A549 (cell line): ENCODE results near the gene PACSIN1. TPM values are rescaled to one million over a fixed set of nuclear protein-coding genes. Genes with fewer than 3 reads are reported as not detected.
"Not testable (repeated sequence)": the region's sequence is repeated elsewhere in the genome, so short reads cannot be mapped to it uniquely, and the experiment has no call there.

Experiments used
- ATAC-seq, 2 experiments: fragments of 200-7000 bp in 1 of 2; fragments of >200 bp in 1 of 2; cut with Nextera tagmentation in 1 of 2; cut with Tn5 transposase in 1 of 2; 3 replicates each; pipeline versions ENCODE4 v1.8.0 to v1.9.1; 2018 to 2020; ENCODE audit warnings: mild to moderate bottlenecking in 1 of 2, moderate library complexity in 1 of 2
- CTCF ChIA-PET: fragments of 300-600 bp; sonication (Branson Sonifier 250); formaldehyde crosslinking; extraction: SDS; loops from one replicate; lab custom pipeline; 2021; ENCODE audit warnings: antibody characterized with exemption, inconsistent platforms; lab: Yijun Ruan, JAX
- POLR2A ChIA-PET: fragments of 350-600 bp; formaldehyde crosslinking; extraction: SDS; loops from one replicate; lab custom pipeline; 2021; ENCODE audit warnings: antibody characterized with exemption, inconsistent platforms; lab: Yijun Ruan, JAX
- DNase-seq, 2 experiments: peaks; one replicate each; pipeline versions ENCODE4 v3.0.0 to v3.0.0-alpha.2; 2011 to 2016; ENCODE audit warnings: low read depth in 1 of 2, low spot score in 1 of 2
- FAIRE-seq: peaks from 2 replicates; lab custom pipeline; 2011; peaks lifted over from hg19 to GRCh38; lab: Jason Lieb, UNC
- H3K27ac ChIP-seq, 2 experiments: fragments of >200 bp; sonication (Bioruptor Twin); formaldehyde crosslinking; 3 replicates each; pipeline ENCODE4 v1.5.1; 2016 to 2017
- H3K4me1 ChIP-seq: fragments of >200 bp; sonication (Bioruptor Twin); formaldehyde crosslinking; 3 replicates; pipeline ENCODE4 v1.6.1; 2016
- H3K4me2 ChIP-seq: fragments of >200 bp; sonication (Bioruptor Twin); formaldehyde crosslinking; 3 replicates; pipeline ENCODE4 v1.6.1; 2016
- H3K4me3 ChIP-seq: fragments of >200 bp; sonication (Bioruptor Twin); formaldehyde crosslinking; 3 replicates; pipeline ENCODE4 v1.5.1; 2016
- H3K9me3 ChIP-seq: fragments of >200 bp; sonication (Bioruptor Twin); formaldehyde crosslinking; 3 replicates; pipeline ENCODE4 v1.6.1; 2016
- BCL3 ChIP-seq: fragments of >200 bp; sonication (Bioruptor Twin); formaldehyde crosslinking; IDR thresholded peaks from 3 replicates; pipeline ENCODE4 v1.6.1; 2016
- CEBPB ChIP-seq, 2 experiments: fragments of >200 bp in 1 of 2; sonication (Bioruptor Twin) in 1 of 2; formaldehyde crosslinking in 1 of 2; IDR thresholded peaks; 2 replicates each; pipeline ENCODE4 v1.6.1; 2012 to 2016
- CHD4 ChIP-seq: fragments of 200-600 bp; sonication (generic); IDR thresholded peaks from 2 replicates; pipeline ENCODE4 v1.6.1; 2016; ENCODE audit warnings: antibody characterized with exemption, mild to moderate bottlenecking, borderline replicate concordance
- EP300 ChIP-seq, 2 experiments: fragments of >200 bp; sonication (Bioruptor Twin); formaldehyde crosslinking; IDR thresholded peaks; 2 replicates in 1 of 2; 3 replicates in 1 of 2; pipeline ENCODE4 v1.6.1; 2016 to 2017
- ESRRA ChIP-seq: fragments of 150-350 bp; IDR thresholded peaks from 2 replicates; pipeline ENCODE4 v1.6.1; 2014; ENCODE audit warnings: mild to moderate bottlenecking, low read length, borderline replicate concordance
- HEYL ChIP-seq: fragments of 250-450 bp; sonication (Bioruptor Pico); IDR thresholded peaks from 2 replicates; pipeline ENCODE4 v1.8.0; 2021; ENCODE audit warnings: mild to moderate bottlenecking, moderate library complexity
- HOXB13 ChIP-seq: fragments of 250-450 bp; sonication (Bioruptor Pico); IDR thresholded peaks from 2 replicates; pipeline ENCODE4 v1.5.0; 2020; ENCODE audit warnings: low read depth, mild to moderate bottlenecking, moderate library complexity
- KDM1A ChIP-seq: fragments of 200-600 bp; sonication (generic); IDR thresholded peaks from 2 replicates; pipeline ENCODE4 v1.6.1; 2016; ENCODE audit warnings: low read depth, mild to moderate bottlenecking
- KDM5A ChIP-seq: fragments of 200-600 bp; sonication (generic); IDR thresholded peaks from 2 replicates; pipeline ENCODE4 v1.6.1; 2016; ENCODE audit warnings: antibody characterized with exemption, mild to moderate bottlenecking
- MAFK ChIP-seq: fragments of 450-650 bp; IDR thresholded peaks from 2 replicates; pipeline ENCODE4 v1.6.1; 2014; ENCODE audit not compliant: partially characterized antibody
- MAZ ChIP-seq: fragments of 150-350 bp; IDR thresholded peaks from 2 replicates; pipeline ENCODE4 v1.6.1; 2014; ENCODE audit warnings: antibody characterized with exemption, low read depth, low read length, borderline replicate concordance
- NPAS2 ChIP-seq: fragments of 250-450 bp; sonication (Bioruptor Pico); IDR thresholded peaks from 2 replicates; pipeline ENCODE4 v1.8.0; 2022; ENCODE audit warnings: mild to moderate bottlenecking, moderate library complexity, borderline replicate concordance
- SMC3 ChIP-seq: fragments of >200 bp; sonication (Bioruptor Twin); formaldehyde crosslinking; IDR thresholded peaks from 3 replicates; pipeline ENCODE4 v1.6.1; 2018; ENCODE audit warnings: inconsistent platforms
- SREBF2 ChIP-seq: fragments of 450-650 bp; IDR thresholded peaks from 2 replicates; pipeline ENCODE4 v1.6.1; 2014; ENCODE audit warnings: mild to moderate bottlenecking, moderate library complexity
- ZC3H11A ChIP-seq: fragments of 450-650 bp; IDR thresholded peaks from 2 replicates; pipeline ENCODE4 v1.6.1; 2014; ENCODE audit warnings: antibody characterized with exemption, mild to moderate bottlenecking
- ZFP36 ChIP-seq: fragments of 450-650 bp; IDR thresholded peaks from 2 replicates; pipeline ENCODE4 v1.6.1; 2014; ENCODE audit warnings: borderline replicate concordance; ENCODE audit not compliant: partially characterized antibody
- ZSCAN20 ChIP-seq: fragments of 250-450 bp; sonication (Bioruptor Pico); IDR thresholded peaks from 2 replicates; pipeline ENCODE4 v1.8.0; 2022; ENCODE audit warnings: mild to moderate bottlenecking, moderate library complexity
- WGBS: methylation state at CpG from one replicate; pipeline ENCODE4 v1.1.6; 2017; ENCODE audit errors: missing lambda C conversion rate; 5-methylcytosine and 5-hydroxymethylcytosine counted together
- polyA plus RNA-seq, 4 experiments: library from polyadenylated mRNA; depleted of rRNA in 3 of 4; stranded (reverse); fragments of >200 nt; fragmentation: RNase III in 1 of 4; extraction: RNeasy Plus Mini Kit Qiagen cat#74134 plus additional on column Dnase treatment in 1 of 4; gene quantifications; 2 replicates in 3 of 4; 3 replicates in 1 of 4; pipeline ENCODE4 v1.2.3, GENCODE V29; 2011 to 2017
- TF ChIP-seq, protein P1 (sequence below): fragments of 450-650 bp; IDR thresholded peaks from 2 replicates; pipeline ENCODE4 v1.6.1; 2014; ENCODE audit warnings: antibody characterized with exemption
- TF ChIP-seq, protein P2 (sequence below): fragments of 150-350 bp; IDR thresholded peaks from 2 replicates; pipeline ENCODE4 v1.6.1; 2014; ENCODE audit warnings: low read depth, mild to moderate bottlenecking, low read length

Gene PACSIN1
- polyA plus RNA-seq, 2 of the 4 experiments (the other 2 are of a cell fraction), result 0.14 to 0.30 TPM

- CTCF ChIA-PET, result no interaction called here
- 71% methylated on average over 14 of the region's 14 CpGs for WGBS
- no peak for ATAC-seq
- Histone ChIP-seq H3K4me2 (no peak overlapping the region), H3K9me3 (no peaks in the 10 kb centered on the region), H3K4me1 (no peaks in the 10 kb centered on the region), H3K4me3 (no peak overlapping the region), H3K27ac (no peak overlapping the region)
- FAIRE-seq, result no peak
- POLR2A ChIA-PET, result no interaction called here
- TF ChIP-seq MAFK, result no peak
- no peak for TF ChIP-seq KDM1A
- no peak for TF ChIP-seq ZFP36
- TF ChIP-seq SMC3, result no peak
- TF ChIP-seq MAZ, result no peak
- DNase-seq, result no peak
These were observed 19.6 kb downstream of the PACSIN1 start for GRCh38 chr6:34485321-34486060.

GRCh38 chr6:34486106-34486740 is 20.3 kb downstream of the PACSIN1 start:
- POLR2A ChIA-PET, result no interaction called here
- H3K9me3 ChIP-seq, result no peaks in the 10 kb centered on the region
- FAIRE-seq, result no peak
- TF ChIP-seq KDM5A, result no peak
- TF ChIP-seq ZC3H11A, result no peak
- TF ChIP-seq NPAS2 (CRISPR knock-in tag), result no peak
- TF ChIP-seq ESRRA, result no peak
- no peak for TF ChIP-seq CHD4
- no peak for TF ChIP-seq HEYL
- TF ChIP-seq MAFK, result no peak
- TF ChIP-seq HOXB13 (CRISPR knock-in tag), result no peak
- no peak for TF ChIP-seq SREBF2
- TF ChIP-seq, protein P1, sequence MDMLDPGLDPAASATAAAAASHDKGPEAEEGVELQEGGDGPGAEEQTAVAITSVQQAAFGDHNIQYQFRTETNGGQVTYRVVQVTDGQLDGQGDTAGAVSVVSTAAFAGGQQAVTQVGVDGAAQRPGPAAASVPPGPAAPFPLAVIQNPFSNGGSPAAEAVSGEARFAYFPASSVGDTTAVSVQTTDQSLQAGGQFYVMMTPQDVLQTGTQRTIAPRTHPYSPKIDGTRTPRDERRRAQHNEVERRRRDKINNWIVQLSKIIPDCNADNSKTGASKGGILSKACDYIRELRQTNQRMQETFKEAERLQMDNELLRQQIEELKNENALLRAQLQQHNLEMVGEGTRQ, result no peak
- no peak for TF ChIP-seq EP300 (IDR thresholded peaks at IDR 0.05)
- no peak for TF ChIP-seq ZSCAN20
- no peak for TF ChIP-seq KDM1A
- TF ChIP-seq BCL3, result no peak
- no peak for TF ChIP-seq CEBPB (IDR thresholded peaks at IDR 0.05)
- TF ChIP-seq, protein P2, sequence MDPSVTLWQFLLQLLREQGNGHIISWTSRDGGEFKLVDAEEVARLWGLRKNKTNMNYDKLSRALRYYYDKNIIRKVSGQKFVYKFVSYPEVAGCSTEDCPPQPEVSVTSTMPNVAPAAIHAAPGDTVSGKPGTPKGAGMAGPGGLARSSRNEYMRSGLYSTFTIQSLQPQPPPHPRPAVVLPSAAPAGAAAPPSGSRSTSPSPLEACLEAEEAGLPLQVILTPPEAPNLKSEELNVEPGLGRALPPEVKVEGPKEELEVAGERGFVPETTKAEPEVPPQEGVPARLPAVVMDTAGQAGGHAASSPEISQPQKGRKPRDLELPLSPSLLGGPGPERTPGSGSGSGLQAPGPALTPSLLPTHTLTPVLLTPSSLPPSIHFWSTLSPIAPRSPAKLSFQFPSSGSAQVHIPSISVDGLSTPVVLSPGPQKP, result no peak
- TF ChIP-seq, all 56 proteins: peak for 0
- no peak for DNase-seq
- no peak for ATAC-seq
- Histone ChIP-seq H3K4me3 (no peak overlapping the region), H3K4me1 (no peaks in the 10 kb centered on the region), H3K4me2 (no peak overlapping the region), H3K27ac (no peak overlapping the region)
- CTCF ChIA-PET, result no interaction called here
- 69% methylated on average over 7 of the region's 8 CpGs for WGBS

- POLR2A ChIA-PET, ATAC-seq, H3K4me3 ChIP-seq, H3K27ac ChIP-seq, CTCF ChIA-PET, H3K4me1 ChIP-seq, H3K4me2 ChIP-seq, FAIRE-seq, DNase-seq, H3K9me3 ChIP-seq: not testable (repeated sequence)
- WGBS, result 76% methylated on average over 7 of the region's 8 CpGs
These were observed 21.0 kb downstream of the PACSIN1 start for GRCh38 chr6:34486886-34487285.
